H1 (cell line): Measurements from ENCODE around the gene PGAM1. TPM values are rescaled to one million over a fixed set of nuclear protein-coding genes. Genes with fewer than 3 reads are reported as not detected.

ENCODE experiments used
- CTCF ChIA-PET: fragments of 300-600 bp; sonication (Branson Sonifier 250); formaldehyde crosslinking; loops from one replicate; lab custom pipeline; 2021; ENCODE audit not compliant: partially characterized antibody; lab: Charles Lee
- POLR2A ChIA-PET: fragments of 300-600 bp; sonication (Branson Sonifier 250); formaldehyde crosslinking; loops from one replicate; lab custom pipeline; 2021; ENCODE audit warnings: inconsistent platforms; ENCODE audit not compliant: partially characterized antibody; lab: Charles Lee
- DNase-seq, 2 experiments: peaks; one replicate each; pipeline versions ENCODE4 v3.0.0 to v3.0.0-alpha.2; 2010 to 2022; ENCODE audit warnings: low spot score in 2 of 2, low read depth in 1 of 2, mixed read lengths in 1 of 2
- FAIRE-seq: peaks from 2 replicates; lab custom pipeline; 2011; peaks lifted over from hg19 to GRCh38; lab: Jason Lieb, UNC
- H2AFZ ChIP-seq: 2 replicates; pipeline ENCODE4 v1.8.1; 2012; ENCODE audit warnings: low read length, inconsistent platforms
- H2AK5ac ChIP-seq: 2 replicates; pipeline ENCODE4 v1.6.1; 2013; ENCODE audit warnings: low read depth, low read length
- H2BK120ac ChIP-seq: replicated peaks from 2 replicates; pipeline ENCODE3; 2013; ENCODE audit warnings: low read depth, low read length, inconsistent platforms
- H2BK12ac ChIP-seq: 2 replicates; pipeline ENCODE4 v1.6.1; 2013; ENCODE audit warnings: low read depth, low read length
- H2BK15ac ChIP-seq: 2 replicates; pipeline ENCODE4 v1.6.1; 2013; ENCODE audit warnings: low read length
- H2BK20ac ChIP-seq: 2 replicates; pipeline ENCODE4 v1.6.1; 2013; ENCODE audit warnings: low read length
- H2BK5ac ChIP-seq: 2 replicates; pipeline ENCODE4 v1.6.1; 2013; ENCODE audit warnings: low read depth, low read length
- H3K14ac ChIP-seq: 2 replicates; pipeline ENCODE4 v1.6.1; 2013; ENCODE audit warnings: inconsistent platforms; ENCODE audit not compliant: insufficient read length
- H3K18ac ChIP-seq: 2 replicates; pipeline ENCODE4 v1.6.1; 2013; ENCODE audit warnings: low read length; ENCODE audit errors: extremely low read depth
- H3K23ac ChIP-seq: 2 replicates; pipeline ENCODE4 v1.6.1; 2013; ENCODE audit warnings: inconsistent platforms; ENCODE audit not compliant: insufficient read length
- H3K23me2 ChIP-seq: 2 replicates; pipeline ENCODE4 v1.6.1; 2013; ENCODE audit warnings: low read depth, low read length
- H3K27ac ChIP-seq: 2 replicates; pipeline ENCODE4 v1.6.1; 2011; ENCODE audit warnings: low read depth, low read length, inconsistent platforms
- H3K27me3 ChIP-seq, 4 experiments: replicated peaks in 1 of 4; 1 replicate in 1 of 4; 2 replicates in 3 of 4; pipeline versions ENCODE4 v1.6.1 to v1.8.1; 2011 to 2013; ENCODE audit warnings: low read length in 3 of 4, mild to moderate bottlenecking in 3 of 4, inconsistent platforms in 2 of 4, mixed read lengths in 2 of 4, moderate library complexity in 1 of 4; ENCODE audit not compliant: control insufficient read depth in 3 of 4, insufficient read depth in 3 of 4; ENCODE audit errors: extremely low read depth in 1 of 4
- H3K36me3 ChIP-seq, 4 experiments: 2 replicates each; pipeline versions ENCODE4 v1.6.1 to v1.8.1; 2011 to 2013; ENCODE audit warnings: mild to moderate bottlenecking in 4 of 4, low read length in 3 of 4, moderate library complexity in 2 of 4, control low read depth in 1 of 4, inconsistent platforms in 1 of 4; ENCODE audit not compliant: insufficient read depth in 4 of 4, control insufficient read depth in 2 of 4
- H3K4ac ChIP-seq: replicated peaks from 2 replicates; pipeline ENCODE3; 2013; ENCODE audit warnings: low read length, low read depth, mixed read lengths, inconsistent platforms; ENCODE audit not compliant: insufficient read length
- H3K4me1 ChIP-seq, 4 experiments: replicated peaks in 1 of 4; 1 replicate in 1 of 4; 2 replicates in 3 of 4; pipeline versions ENCODE4 v1.6.1 to v1.8.1; 2011 to 2013; ENCODE audit warnings: low read length in 3 of 4, inconsistent platforms in 2 of 4, mixed read lengths in 1 of 4; ENCODE audit not compliant: insufficient read depth in 4 of 4, control insufficient read depth in 3 of 4
- H3K4me2 ChIP-seq, 2 experiments: 2 replicates each; pipeline versions ENCODE4 v1.6.1 to v1.8.1; 2011 to 2013; ENCODE audit warnings: low read depth in 2 of 2, low read length in 2 of 2, control low read depth in 1 of 2, inconsistent platforms in 1 of 2, mild to moderate bottlenecking in 1 of 2; ENCODE audit not compliant: insufficient read depth in 1 of 2
- H3K4me3 ChIP-seq, 4 experiments: fragments of 200-600, 300-600 bp in 1 of 4; sonication (generic), shearing (Covaris generic), sonication (Bioruptor Twin) in 1 of 4; 2 replicates each; pipeline versions ENCODE4 v1.5.1 to v1.8.1; 2011 to 2016; ENCODE audit warnings: low read length in 4 of 4, low read depth in 3 of 4, control low read depth in 2 of 4, inconsistent platforms in 2 of 4, mild to moderate bottlenecking in 2 of 4, mixed read lengths in 1 of 4, moderate library complexity in 1 of 4; ENCODE audit not compliant: insufficient read depth in 2 of 4; ENCODE audit errors: extremely low read depth in 1 of 4
- H3K56ac ChIP-seq: replicated peaks from 2 replicates; pipeline ENCODE3; 2013; ENCODE audit warnings: low read depth, mild to moderate bottlenecking, mixed read lengths, low read length, inconsistent platforms; ENCODE audit not compliant: insufficient read length
- H3K79me1 ChIP-seq: 2 replicates; pipeline ENCODE4 v1.6.1; 2013; ENCODE audit warnings: low read depth, low read length, control low read depth
- H3K79me2 ChIP-seq, 2 experiments: 2 replicates each; pipeline versions ENCODE4 v1.6.1 to v1.8.1; 2012 to 2013; ENCODE audit warnings: low read length in 2 of 2, mild to moderate bottlenecking in 2 of 2, inconsistent platforms in 1 of 2; ENCODE audit not compliant: insufficient read depth in 2 of 2, control insufficient read depth in 1 of 2
- H3K9ac ChIP-seq, 4 experiments: replicated peaks in 1 of 4; 1 replicate in 1 of 4; 2 replicates in 3 of 4; pipeline versions ENCODE4 v1.6.1 to v1.8.1; 2011 to 2013; ENCODE audit warnings: low read depth in 3 of 4, low read length in 3 of 4, control low read depth in 2 of 4, mild to moderate bottlenecking in 2 of 4, moderate library complexity in 2 of 4, inconsistent platforms in 1 of 4; ENCODE audit errors: extremely low read depth in 1 of 4
- H3K9me3 ChIP-seq, 2 experiments: 2 replicates each; pipeline versions ENCODE4 v1.6.1 to v1.8.1; 2012 to 2013; ENCODE audit warnings: mild to moderate bottlenecking in 2 of 2, moderate library complexity in 2 of 2, control low read depth in 1 of 2, inconsistent platforms in 1 of 2, low read depth in 1 of 2, low read length in 1 of 2, mixed read lengths in 1 of 2; ENCODE audit not compliant: insufficient read depth in 2 of 2
- H4K20me1 ChIP-seq, 2 experiments: replicated peaks in 1 of 2; 2 replicates each; pipeline versions ENCODE3 to v1.8.1; 2011 to 2013; ENCODE audit warnings: inconsistent platforms in 2 of 2, low read length in 2 of 2, mild to moderate bottlenecking in 1 of 2; ENCODE audit not compliant: insufficient read depth in 2 of 2, control insufficient read depth in 1 of 2
- H4K5ac ChIP-seq: 2 replicates; pipeline ENCODE4 v1.6.1; 2013; ENCODE audit warnings: low read length, low read depth, mixed read lengths, inconsistent platforms; ENCODE audit not compliant: insufficient read length
- H4K8ac ChIP-seq: 2 replicates; pipeline ENCODE4 v1.8.0; 2013; ENCODE audit warnings: mild to moderate bottlenecking, moderate library complexity, low read length, inconsistent platforms; ENCODE audit not compliant: insufficient read depth; ENCODE audit errors: extremely low read depth
- H4K91ac ChIP-seq: replicated peaks from 2 replicates; pipeline ENCODE3; 2013; ENCODE audit warnings: low read length, mixed read lengths, inconsistent platforms; ENCODE audit not compliant: insufficient read length
- ASH2L ChIP-seq: fragments of 200-600, 300-600 bp; sonication (generic); IDR thresholded peaks from one replicate; pipeline ENCODE4 v1.7.1; 2017; ENCODE audit warnings: low read length
- BACH1 ChIP-seq: IDR thresholded peaks from 2 replicates; pipeline ENCODE4 v1.6.1; 2012; ENCODE audit warnings: low read length, improper control_type of control experiment
- CTBP2 ChIP-seq: IDR thresholded peaks from 2 replicates; pipeline ENCODE4 v1.7.0; 2011; ENCODE audit warnings: borderline replicate concordance, mild to moderate bottlenecking, moderate library complexity, mixed read lengths, low read length; ENCODE audit not compliant: insufficient read depth, insufficient read length
- HDAC2 ChIP-seq, 2 experiments: fragments of 300-600 bp in 1 of 2; sonication (generic) in 1 of 2; IDR thresholded peaks; 2 replicates each; pipeline ENCODE4 v1.6.1; 2011 to 2012; ENCODE audit warnings: low read depth in 2 of 2, low read length in 2 of 2, mild to moderate bottlenecking in 2 of 2, moderate library complexity in 2 of 2, borderline replicate concordance in 1 of 2, inconsistent platforms in 1 of 2
- KDM1A ChIP-seq: fragments of 200-600, 300-600 bp; sonication (generic); IDR thresholded peaks from 2 replicates; pipeline ENCODE4 v1.7.1; 2016; ENCODE audit warnings: mild to moderate bottlenecking, low read length, borderline replicate concordance
- SAP30 ChIP-seq: fragments of 300-600 bp; sonication (generic); IDR thresholded peaks from 2 replicates; pipeline ENCODE4 v1.7.1; 2012; ENCODE audit warnings: low read length, moderate library complexity, mild to moderate bottlenecking, inconsistent platforms; ENCODE audit not compliant: insufficient read depth, insufficient replicate concordance
- SP1 ChIP-seq: IDR thresholded peaks from 2 replicates; pipeline ENCODE4 v1.6.1; 2011; ENCODE audit warnings: low read depth, low read length
- TAF7 ChIP-seq: optimal IDR thresholded peaks from 2 replicates; pipeline ENCODE3; 2011; ENCODE audit warnings: low read depth, mild to moderate bottlenecking, inconsistent platforms, low read length, moderate library complexity, borderline replicate concordance
- WGBS, 2 experiments: shearing (Covaris generic) in 1 of 2; methylation state at CpG; one replicate each; pipeline versions ENCODE4 v1.1.6 to v1.1.7; 2013 to 2015; ENCODE audit warnings: low lambda C conversion rate in 2 of 2, mixed read lengths in 2 of 2, inconsistent platforms in 1 of 2, low coverage in 1 of 2, missing lambda C conversion rate in 1 of 2; ENCODE audit not compliant: insufficient replicate concordance in 2 of 2, insufficient coverage in 1 of 2, insufficient read length in 1 of 2; ENCODE audit errors: extremely low coverage in 1 of 2, missing lambda C conversion rate in 1 of 2; 5-methylcytosine and 5-hydroxymethylcytosine counted together
- polyA plus RNA-seq, 7 experiments: library from polyadenylated mRNA; depleted of rRNA in 3 of 7; stranded (reverse) in 5 of 7; unstranded in 2 of 7; fragments of >200 nt in 5 of 7; fragments of 200-250 nt in 2 of 7; gene quantifications; 1 replicate in 5 of 7; 2 replicates in 1 of 7; 4 replicates in 1 of 7; pipeline versions ENCODE4 v1.2.1 to v1.2.3, GENCODE V29; 2011 to 2013; ENCODE audit warnings: missing spikeins in 2 of 7, mixed read lengths in 2 of 7
- total RNA-seq: library from RNA; stranded (reverse); fragmentation: NEBNext Ultra II Directional; extraction: Animal tissue kit (Norgen Biotek cat#: 25700); gene quantifications from 2 replicates; pipeline ENCODE4 v1.2.1, GENCODE V29; 2021

The PGAM1 gene
- total and polyA plus RNA-seq, 2 of the 8 experiments (the other 6 are each of a cell fraction or from before 2014, with no cell fraction given), result 791 to 799 TPM

GRCh38 chr10:97468162-97468561, 42.2 kb downstream of the PGAM1 start:
- H3K18ac ChIP-seq, result no peak overlapping the region
- no peak for FAIRE-seq

More at GRCh38 chr10:97468162-97468561, 42.2 kb downstream of the PGAM1 start:
- Histone ChIP-seq H3K27me3 (no peaks in the 10 kb centered on the region), H3K23ac (no peak overlapping the region), H3K79me2 (no peaks in the 10 kb centered on the region), H3K79me1 (no peaks in the 10 kb centered on the region), H3K9ac (no peak overlapping the region), H4K5ac (no peak overlapping the region), H3K14ac (no peak overlapping the region), H2AK5ac (no peak overlapping the region), H4K8ac (no peak overlapping the region), H3K4me2 (no peak overlapping the region), H3K4me3 (no peak overlapping the region), H3K9me3 (no peaks in the 10 kb centered on the region), H2BK20ac (no peak overlapping the region), H3K4me1 (no peaks in the 10 kb centered on the region), H4K91ac (no peak overlapping the region), H2BK12ac (no peak overlapping the region), H4K20me1 (peaks cover 3 to 4% of the 10 kb centered on the region in 2 experiments), H3K27ac (no peak overlapping the region), H2AFZ (no peak overlapping the region), H2BK15ac (no peak overlapping the region), H2BK120ac (no peak overlapping the region), H2BK5ac (no peak overlapping the region), H3K4ac (no peak overlapping the region), H3K23me2 (no peaks in the 10 kb centered on the region), H3K56ac (no peak overlapping the region), H3K36me3 (peaks cover 21 to 72% (median 59%) of the 10 kb centered on the region in 4 experiments)
- POLR2A ChIA-PET, result interaction anchor here (1.4 to 12.5 kb wide), 3 partner anchors 12 to 54 kb away, joined by 3 to 105 read pairs (median 3); no protein-coding TSS in a partner anchor
- 87% methylated on average over 3 of the region's 3 CpGs; no CpG with 5 or more reads in 1 of the 2 experiments for WGBS, 2 experiments
- DNase-seq, result no peak
- CTCF ChIA-PET, result interaction anchor here (0.6 to 5.5 kb wide), 11 partner anchors 8 to 171 kb away, joined by 3 to 65 read pairs (median 13); partner anchors contain the start of gene ANKRD2
- TF ChIP-seq HDAC2 (IDR thresholded peaks at IDR 0.05; ENCODE audit: borderline replicate concordance in 1 of 2, low read depth in 2 of 2, low read length in 2 of 2) (no peak), TAF7 (no peak), BACH1 (no peak), SP1 (no peak), ASH2L (no peak), SAP30 (no peak), KDM1A (no peak), CTBP2 (no peak)
